HG02623 (cell line): Measurements from ENCODE around the gene MDGA2.

Experiments used
- ATAC-seq: cut with Tn5 transposase; IDR thresholded peaks from one replicate; pipeline ENCODE4 v1.9.1; 2021; ENCODE audit warnings: moderate library complexity; ENCODE audit not compliant: unreplicated experiment

Gene MDGA2

GRCh38 chr14:47675466-47676314, at the start of gene MDGA2:
MDGA2 (minus strand) TSS chr14:47675605.
- no peak for ATAC-seq

GRCh38 chr14:47722929-47723693, 47.7 kb upstream of the MDGA2 start:
- no peak for ATAC-seq

- no peak for ATAC-seq
These were observed 44.9 kb upstream of the MDGA2 start for GRCh38 chr14:47720281-47720680.

- ATAC-seq: no peak
These were observed 39.9 kb upstream of the MDGA2 start for GRCh38 chr14:47715330-47715729.

GRCh38 chr14:47710581-47710980, 35.2 kb upstream of the MDGA2 start:
- ATAC-seq: no peak

- no peak for ATAC-seq
These were observed 30.3 kb upstream of the MDGA2 start for GRCh38 chr14:47705683-47706082.

GRCh38 chr14:47691829-47692228, 16.4 kb upstream of the MDGA2 start:
- no peak for ATAC-seq

GRCh38 chr14:47678993-47679392, 3.6 kb upstream of the MDGA2 start:
- no peak for ATAC-seq

GRCh38 chr14:47678157-47678556, 2.8 kb upstream of the MDGA2 start:
- no peak for ATAC-seq

- ATAC-seq: no peak
These were observed 861 bp upstream of the MDGA2 start for GRCh38 chr14:47676315-47676617.

GRCh38 chr14:47674543-47675465, 601 bp downstream of the MDGA2 start:
- no peak for ATAC-seq

- no peak for ATAC-seq
These were observed 1.3 kb downstream of the MDGA2 start for GRCh38 chr14:47674148-47674542.

GRCh38 chr14:47665337-47666134, 9.9 kb downstream of the MDGA2 start:
- no peak for ATAC-seq

GRCh38 chr14:47662466-47662865, 12.9 kb downstream of the MDGA2 start:
- no peak for ATAC-seq

- ATAC-seq: no peak
These were observed 15.2 kb downstream of the MDGA2 start for GRCh38 chr14:47660158-47660557.

GRCh38 chr14:47658041-47658440, 17.4 kb downstream of the MDGA2 start:
- no peak for ATAC-seq

GRCh38 chr14:47657143-47657542, 18.3 kb downstream of the MDGA2 start:
- no peak for ATAC-seq

- ATAC-seq: no peak
These were observed 24.1 kb downstream of the MDGA2 start for GRCh38 chr14:47651337-47651736.

- ATAC-seq: no peak
These were observed 37.7 kb downstream of the MDGA2 start for GRCh38 chr14:47637753-47638152.
